Measurements from ENCODE around the gene ARID5B.

ARID5B gene

DNA sequence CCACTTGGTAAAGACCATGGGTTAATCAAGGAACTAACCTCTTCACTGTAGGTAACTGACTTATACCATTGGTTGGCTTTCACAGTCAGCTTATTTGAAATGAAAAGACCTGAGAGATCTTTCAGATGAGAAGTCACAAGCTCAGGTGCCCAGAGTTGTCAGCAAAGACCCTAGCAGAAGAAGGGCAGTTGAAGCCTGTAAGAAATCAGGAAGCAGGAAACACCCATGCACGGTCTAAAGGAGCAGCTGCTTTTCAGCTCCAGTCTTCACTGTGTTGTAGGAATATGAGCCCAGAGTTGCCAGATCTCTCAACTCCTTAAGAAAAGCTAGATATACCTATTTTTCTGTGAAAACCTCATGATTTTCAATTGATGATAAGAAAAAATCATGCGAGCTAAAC is 130.0 kb downstream of the ARID5B start:
- no peak for DNase-seq (ENCODE audit: low read depth in 2 of 2)

DNA sequence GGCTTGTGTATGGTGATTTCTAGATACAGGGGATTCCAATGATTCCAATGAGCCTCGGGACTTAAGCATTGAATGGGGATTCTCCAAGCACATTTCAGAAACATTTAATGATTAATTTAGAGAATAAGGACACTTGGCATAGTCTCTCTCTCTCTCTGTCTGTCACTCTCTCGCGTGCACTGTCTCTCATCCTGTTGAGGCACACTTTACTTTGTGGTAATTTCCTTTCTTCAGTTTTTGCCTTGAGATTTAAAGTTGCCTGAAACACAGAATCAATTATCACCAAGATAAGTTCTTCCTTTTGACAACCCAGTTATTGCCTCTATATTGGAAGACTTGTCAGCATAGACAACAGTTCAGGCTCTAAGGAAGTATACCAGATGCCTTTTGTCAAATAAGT is 131.6 kb downstream of the ARID5B start:
- no peak for DNase-seq (ENCODE audit: low read depth in 2 of 2)

DNA sequence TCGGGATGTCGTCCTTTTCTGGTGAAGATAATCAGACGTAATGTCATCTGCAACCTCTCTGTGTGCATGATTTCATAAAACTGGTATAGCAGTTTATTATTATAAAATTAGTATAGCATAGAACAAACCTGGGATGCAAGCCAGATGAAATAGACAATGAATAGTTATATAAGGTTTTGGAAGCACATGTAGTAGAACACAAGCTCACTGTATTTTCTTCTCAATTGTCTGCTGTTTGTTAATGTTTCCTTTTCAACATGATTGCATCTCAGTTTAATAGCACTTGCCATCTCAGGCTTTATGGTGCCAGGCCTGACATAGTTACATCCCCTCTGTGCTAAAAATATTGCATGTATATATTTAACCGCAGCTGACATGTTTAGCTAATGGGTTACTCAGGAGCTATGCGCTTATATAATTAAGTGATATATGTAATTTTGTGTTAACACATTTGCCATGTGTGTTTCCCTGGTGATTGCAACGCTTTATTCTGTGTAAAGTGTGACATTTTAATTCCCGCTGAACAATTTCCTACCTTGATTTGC is 132.7 kb downstream of the ARID5B start:
- no peak for DNase-seq (ENCODE audit: low read depth in 2 of 2)

DNA sequence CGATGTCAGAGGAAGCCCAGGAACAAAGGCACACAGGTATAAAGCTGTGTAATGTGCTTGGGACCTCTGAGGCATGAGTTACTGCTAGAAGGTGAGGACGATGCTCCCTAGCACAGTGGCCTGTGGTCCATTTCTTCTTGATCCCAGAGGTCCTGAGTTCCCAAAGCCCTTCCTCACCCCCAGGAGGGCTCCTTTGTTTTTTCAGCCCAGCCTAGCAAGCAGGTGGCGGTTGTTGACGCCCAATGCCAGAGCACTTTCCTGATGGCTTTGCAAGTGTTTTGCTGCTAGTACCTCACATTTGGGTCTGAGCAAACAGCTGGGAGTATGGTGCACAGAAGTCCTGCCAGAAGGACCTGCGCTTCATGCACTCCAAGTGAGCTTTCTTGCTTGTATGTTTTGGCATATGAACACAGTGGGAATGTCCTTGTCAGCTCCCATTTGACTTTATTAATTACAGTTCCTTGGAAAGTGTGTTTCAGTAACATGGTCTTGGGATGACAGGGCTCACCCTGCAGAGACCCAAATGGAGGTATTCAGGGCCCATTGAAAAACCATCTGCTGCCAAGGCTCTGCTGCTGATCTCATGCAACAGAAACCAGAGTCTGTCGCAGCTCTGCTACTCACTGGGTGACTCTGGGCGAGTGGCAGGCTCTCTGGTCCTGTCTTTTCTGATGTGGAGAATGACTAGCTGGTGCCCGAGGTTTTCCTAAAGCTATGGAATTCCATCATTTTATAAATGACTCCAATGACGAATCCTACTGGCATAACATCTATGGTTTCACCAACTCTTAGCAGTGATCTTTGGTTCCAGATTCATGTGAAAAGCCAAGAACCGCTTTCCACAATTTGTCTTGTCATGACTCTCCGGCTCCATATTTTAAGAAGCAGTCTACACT is 134.9 kb downstream of the ARID5B start:
- DNase-seq (ENCODE audit: low read depth in 2 of 2): no peak

DNA sequence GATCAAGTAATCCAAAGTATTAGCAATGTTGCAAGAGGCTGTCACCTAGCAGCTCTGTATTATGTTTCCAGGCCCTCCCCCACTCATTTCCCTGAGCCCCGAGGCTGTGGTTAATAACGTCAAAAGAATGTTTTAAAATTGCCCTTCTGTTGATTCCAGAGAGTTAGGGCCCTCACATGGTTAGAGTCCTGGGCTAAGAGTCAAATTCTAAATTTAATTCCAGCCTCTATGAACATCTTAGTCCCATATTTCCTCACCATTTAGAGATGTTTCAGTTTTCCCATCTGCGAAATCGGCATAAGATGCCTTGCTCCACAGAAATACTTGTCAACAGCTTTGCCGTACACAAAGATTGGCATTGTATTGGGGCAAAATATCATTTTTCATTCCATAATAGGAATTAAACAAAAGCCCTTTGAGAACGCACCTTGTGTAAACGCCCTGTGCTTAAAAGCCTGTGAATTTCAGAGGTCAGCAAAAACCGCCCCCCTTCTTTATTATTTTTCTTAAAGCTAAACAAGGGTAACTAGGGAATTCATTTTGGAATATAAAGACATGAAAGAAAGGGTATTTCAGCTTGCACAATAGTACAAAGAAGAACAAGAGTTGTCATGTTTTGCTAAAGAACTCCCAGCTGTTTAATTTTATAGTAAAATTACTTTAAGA is 135.8 kb downstream of the ARID5B start:
- no peak for DNase-seq (ENCODE audit: low read depth in 2 of 2)

DNA sequence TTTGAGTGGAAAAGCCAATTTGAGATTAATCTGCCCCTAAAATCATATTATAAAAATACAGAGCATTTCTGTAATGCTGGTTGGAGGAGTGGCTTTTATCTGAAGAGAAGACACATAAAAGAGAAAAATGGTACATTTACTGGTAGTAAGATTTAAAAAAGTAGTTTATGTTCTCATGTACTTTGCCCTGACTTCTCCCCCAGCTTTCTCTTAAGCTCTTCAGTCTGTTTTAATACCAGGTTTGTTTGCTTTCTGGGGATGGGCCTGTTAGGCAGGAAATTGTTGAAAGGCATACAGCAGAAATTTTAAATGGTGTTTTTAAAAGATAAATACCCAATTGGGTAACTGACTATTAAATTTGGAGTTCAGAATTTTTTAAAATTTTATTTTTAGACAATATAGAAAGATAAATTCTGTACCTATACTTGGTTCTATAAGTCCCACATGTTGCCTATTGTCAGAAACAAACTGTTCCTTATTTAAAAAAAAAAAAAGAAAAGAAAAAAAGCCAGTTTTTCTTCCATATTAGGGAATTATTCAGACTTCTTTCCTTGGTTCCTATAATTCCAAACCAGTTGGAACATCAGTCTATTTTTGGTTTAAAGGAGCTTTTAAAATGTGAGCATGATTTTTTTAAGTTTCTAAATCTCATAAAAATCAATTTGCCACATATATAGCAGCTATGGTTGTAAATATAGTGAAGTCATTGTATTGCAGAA is 136.6 kb downstream of the ARID5B start:
- no peak for DNase-seq (ENCODE audit: low read depth in 2 of 2)

DNA sequence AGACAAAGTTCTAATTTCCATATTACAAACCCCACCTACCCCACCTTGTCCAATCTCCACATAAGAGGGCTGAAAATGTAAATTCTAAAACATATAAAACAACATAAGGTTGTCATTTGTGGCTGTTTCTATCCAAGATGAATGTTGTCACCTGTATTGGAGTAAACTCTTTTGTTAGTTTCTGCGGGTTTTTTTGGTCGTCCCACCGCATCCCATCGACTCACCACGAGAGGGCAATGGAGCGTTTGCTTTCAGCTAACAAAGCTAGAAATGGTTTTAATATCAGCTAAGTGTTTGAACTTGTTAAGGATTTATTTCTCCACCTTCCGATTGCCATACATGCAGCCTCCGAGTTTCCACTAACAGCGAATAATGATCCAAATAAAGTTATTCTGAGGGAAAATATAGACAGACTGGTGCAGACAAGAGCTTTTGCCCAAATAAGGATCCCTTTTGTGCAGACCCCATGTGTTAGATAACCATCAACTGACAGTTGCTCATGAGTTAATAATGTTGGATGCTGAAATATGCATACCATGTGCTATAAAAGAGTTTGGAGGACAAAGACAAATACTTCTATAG is 137.2 kb downstream of the ARID5B start:
- DNase-seq (ENCODE audit: low read depth in 2 of 2): peak; percentile 54 to 55

DNA sequence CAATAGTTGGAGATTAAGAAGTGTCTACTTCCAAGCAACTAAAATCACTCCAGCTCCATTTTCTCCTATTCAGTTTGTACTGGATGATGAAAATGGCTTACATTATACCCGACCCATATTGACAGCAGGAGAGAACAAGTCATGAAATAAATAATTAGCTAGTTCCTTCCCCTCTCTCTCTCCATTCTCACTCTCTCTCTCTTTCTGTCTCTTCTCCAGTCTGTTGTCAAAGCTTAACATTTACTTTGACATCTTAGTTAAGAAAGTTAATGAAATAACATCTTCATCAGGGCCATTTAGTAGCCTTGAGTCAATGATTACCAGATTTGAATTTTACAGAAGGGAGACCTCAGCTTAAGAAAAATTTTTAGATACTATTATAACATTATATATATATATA is 138.5 kb downstream of the ARID5B start:
- no peak for DNase-seq (ENCODE audit: low read depth in 2 of 2)

DNA sequence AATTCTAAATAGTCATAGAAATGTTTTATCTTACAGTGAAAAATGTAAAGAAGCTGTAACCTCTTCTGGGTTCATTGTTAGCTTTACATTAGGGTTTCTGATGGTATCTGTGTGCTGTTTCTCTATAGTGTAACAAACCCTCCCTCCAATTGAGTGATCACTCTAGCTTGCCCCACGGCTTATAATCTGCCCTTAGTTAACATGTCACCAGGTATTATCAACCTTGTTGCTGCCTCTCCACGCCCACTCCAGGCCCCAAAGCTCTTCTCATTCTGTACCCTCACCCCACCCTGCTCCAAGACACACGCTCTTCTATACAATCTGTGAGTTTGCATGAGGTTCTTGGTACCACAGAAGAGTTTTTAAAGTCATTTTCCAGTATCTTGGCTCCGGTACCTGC is 139.4 kb downstream of the ARID5B start:
- no peak for DNase-seq (ENCODE audit: low read depth in 2 of 2)

DNA sequence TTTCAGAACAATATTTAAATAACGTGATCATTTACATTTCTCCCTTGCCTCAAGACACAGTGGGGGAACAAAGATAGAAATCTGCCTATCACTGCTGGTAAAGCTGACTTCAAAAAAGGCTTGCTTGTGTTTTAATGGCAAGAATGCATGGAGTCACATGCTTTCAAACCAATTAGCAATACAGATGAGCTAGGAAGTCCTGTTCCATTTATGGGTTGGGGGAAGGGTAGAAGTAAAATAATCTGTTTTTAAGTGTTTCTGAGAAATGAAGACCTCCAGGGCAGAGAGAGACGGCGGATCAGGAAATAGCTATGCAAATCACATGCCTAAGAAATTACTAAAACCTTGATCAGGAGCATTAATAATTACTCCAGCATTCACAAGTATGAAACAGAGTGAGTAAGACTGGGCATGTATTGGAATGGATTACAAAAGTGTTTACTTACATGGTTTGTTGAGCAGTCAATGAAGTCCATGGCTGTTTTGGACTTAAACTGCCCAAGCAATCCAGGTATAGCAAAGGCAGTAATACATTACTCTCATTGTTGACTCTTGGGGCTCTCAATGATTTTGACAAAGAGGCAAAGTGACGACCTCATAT is 142.0 kb downstream of the ARID5B start:
- no peak for DNase-seq (ENCODE audit: low read depth in 2 of 2)

DNA sequence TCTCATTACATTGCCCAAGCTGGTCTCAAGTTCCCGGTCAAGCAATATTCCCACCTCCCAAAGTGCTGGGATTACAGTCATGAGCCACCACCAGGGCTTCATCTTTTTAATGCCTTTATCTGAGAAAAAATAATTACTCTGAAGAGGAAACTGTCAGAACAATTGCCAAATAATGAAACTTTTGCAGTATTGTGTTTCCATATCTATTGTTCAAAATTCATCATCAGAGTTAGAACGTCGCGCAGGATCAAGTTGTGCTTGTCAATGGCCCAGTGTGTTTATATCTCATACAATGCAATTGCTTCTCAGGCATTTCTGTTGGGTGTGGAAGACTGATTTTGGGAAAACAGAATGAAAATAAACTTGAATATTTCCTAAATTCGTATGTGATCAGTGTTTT is 143.1 kb downstream of the ARID5B start:
- no peak for DNase-seq (ENCODE audit: low read depth in 2 of 2)

DNA sequence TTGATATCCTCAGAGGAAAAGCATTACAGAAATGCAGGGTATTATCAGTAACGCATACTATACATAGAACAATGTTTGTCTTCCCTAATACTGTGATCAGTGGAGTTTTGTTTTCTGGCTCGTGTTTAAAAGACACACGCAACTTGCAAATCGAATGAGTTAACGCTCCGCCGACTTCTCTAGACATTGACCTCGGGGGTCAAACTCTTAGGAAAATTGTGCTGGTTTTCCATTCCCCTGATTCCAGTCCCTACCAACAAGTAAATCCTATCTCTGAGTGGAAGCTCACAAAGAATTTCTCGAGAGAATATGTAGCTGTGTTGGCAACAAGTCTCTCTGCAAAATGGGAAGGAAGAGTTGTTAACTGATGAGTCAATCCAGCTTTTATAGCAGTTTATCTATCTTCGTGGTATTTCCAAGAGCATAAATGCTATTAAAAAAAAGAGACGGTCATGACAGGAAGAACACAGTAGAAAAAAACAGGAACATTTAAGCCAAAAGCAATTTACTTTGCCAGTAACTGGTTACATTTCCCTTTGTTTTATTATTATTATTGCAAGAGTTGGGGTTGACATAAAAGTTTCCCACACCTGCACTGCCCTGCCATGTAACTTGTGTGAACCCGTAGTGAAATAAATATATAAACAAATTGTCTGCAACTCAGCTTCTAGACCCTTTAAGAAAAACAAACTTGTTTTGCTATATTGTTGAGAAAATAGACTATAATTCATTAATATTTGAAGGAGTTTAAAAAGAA is 144.4 kb downstream of the ARID5B start:
- no peak for DNase-seq (ENCODE audit: low read depth in 2 of 2)

DNA sequence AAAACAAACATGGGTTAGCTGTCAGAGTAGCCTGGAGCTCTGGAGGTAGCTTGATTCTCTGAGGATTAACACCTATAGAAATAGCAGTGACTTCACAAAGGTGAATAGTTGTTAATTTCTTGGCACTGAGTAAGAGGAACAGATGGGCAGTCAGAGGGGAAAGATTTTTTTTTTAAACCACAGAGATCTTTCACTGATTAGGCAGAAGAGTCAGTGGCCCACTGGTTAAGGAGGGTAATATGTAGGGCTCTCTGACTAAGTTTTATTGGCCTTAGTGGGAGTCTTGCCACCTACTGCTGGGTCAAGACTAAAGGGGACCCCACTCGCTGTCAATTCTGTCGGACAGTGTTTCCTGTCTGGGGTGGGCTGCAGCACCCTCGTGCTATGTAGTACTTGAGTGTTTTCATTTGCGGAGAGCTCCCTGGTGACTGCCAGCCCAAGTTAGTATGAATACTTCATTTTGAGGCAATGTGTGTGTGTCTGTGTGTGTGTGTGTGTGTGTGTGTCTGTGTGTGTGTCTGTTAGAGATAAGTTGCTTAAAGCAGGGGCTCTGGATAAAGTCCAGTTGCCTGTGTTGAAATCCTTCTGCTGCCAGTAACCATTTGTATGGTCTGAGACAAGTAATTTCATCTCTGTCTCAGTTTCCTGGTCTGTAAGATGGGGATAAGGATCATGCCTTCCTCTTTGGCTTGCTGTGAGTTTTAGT is 145.2 kb downstream of the ARID5B start:
- DNase-seq (ENCODE audit: low read depth in 2 of 2): no peak

DNA sequence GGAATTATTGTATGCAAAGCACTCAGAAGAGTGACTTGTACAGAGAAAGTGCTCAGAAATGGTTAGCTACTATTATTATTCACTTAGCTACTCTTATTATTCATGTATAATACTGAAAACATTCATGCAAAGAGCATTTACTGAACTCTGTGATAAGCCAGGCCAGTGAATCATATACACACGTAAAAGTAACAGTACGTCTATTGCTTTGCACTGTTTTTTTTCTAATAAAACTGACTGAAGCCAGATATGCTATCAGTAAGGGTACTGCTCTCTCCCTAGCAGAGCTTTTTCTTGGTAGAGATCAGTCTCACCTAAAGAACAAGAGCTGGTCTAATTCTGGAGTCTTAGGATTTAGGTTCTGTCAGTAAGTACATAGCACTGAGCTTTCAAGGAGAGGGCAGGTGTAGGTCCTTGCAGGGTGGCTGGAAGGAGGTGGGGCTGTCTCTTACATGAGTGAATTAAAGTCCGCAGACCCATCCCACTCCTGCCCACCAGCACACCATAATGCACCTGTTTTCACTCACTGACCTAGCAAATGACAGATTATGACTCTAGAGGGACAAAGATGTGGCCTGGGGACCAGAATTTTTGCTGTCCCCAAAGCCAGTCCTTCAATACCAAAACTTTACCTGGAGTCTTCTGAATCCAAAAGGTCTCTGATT is 145.9 kb downstream of the ARID5B start:
- DNase-seq (ENCODE audit: low read depth in 2 of 2): no peak

DNA sequence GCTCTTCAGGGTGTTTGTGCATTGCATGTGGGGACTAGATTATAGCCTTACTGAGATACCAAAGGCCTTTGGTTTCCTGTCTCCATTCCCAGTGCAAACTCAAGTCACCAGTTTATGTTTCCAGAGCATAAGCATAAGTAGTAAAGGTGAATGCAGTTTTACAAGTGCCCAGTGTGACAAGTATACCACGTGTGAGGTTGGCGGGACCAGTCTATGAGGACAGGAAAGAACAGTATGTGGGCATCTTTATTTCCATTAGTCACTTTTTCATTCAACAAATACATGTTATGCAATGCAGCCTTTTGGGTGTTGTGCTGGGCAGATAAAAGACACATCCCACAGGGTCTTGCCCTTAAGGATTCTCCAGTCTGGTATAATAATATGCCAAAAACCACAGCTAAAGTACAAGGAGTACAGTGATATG is 146.5 kb downstream of the ARID5B start:
- no peak for DNase-seq (ENCODE audit: low read depth in 2 of 2)

DNA sequence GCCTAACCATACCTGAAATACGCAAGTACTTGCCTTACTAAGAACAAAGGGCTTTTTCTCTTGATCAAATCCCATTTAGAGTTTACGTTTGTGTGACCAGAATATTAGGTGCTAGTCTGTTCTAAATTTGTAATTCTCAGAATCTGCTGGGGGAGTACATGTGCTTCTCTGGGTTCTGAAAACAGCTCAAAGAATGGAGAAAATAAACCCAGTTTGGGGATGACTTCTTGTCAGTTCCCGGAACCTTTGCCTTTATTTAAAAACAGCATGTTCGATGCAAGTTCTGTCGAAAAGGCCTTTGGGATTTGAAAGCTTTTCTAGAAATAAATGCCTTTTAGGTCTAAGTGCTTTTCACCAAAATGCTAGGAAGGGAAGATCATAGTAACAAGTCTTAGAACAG is 147.0 kb downstream of the ARID5B start:
- no peak for DNase-seq (ENCODE audit: low read depth in 2 of 2)

DNA sequence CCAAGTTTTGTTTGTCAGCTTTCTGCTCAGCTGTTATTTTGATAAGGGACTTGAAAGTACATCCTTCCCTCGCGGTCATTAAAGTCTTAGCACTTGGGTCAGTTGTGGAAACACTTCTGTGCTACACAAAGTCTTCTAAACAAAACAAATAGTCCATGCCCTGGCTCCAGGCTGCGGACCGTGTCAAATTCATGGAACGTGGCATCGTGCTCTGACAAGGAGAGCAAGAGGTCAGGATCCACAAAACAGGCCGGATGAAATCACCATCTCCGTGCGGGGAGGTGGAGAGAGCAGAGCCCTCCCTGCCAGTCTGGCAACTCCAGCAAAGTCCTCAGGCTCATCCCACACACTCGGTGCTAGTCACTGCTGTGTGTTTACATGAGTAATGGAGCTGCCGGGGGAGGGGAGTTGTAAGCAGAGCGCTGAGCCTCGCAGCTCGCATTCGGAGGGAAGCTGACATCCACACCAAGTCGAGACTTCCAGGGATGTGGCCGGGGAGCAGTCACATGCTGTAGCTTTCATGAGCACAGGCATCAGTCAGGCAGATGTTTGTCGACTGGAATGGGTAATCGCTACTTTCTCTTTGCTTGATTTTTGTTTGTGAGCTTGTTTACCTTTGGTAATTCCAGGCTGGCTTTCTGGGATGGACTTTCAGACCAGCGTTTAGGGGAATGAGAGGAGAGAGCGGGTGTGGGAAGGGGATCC is 147.6 kb downstream of the ARID5B start:
- DNase-seq (ENCODE audit: low read depth in 2 of 2): peak; percentile 56 to 73

DNA sequence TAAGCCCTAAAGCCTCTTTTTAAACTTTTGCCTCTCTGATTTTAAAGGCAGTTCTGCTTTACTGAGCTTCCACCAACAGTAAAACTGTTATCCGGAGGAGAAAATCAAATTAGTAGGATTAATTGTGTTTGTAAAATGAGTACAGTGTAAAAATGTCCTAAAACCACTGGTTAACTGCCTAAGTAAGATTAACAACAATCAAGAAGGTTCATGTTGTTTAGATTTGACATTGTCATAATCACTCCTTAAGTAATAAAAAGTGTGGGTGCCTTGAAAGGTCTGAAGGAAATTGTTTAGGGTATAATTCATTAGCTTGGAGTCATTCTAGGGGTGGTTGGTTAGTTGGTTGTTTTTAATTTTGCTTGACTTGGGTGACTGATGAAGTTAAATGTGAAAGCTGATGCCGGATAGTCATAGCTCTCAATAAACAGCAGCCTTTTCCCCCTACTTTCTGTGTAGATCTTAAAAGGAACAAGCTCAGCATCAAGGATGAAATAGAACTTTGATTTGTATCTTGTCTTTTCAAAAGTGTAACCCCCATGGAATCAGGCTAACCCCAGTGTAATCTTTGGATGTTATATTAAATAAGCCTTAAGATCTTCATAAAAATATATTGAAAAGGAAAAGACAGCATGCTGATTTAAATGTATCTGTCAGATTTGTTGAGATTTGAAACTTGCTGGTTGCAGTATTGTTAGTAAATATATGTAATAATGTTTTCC is 148.3 kb downstream of the ARID5B start:
- no peak for DNase-seq (ENCODE audit: low read depth in 2 of 2)

All from activated CD4-positive, alpha-beta T cell treated with anti-CD3 and anti-CD28 coated beads for 24 hours (primary cell).